Cardiac septum (tissue), 1 donor: ENCODE data around the gene GLTP. TPM values are rescaled to one million over a fixed set of nuclear protein-coding genes. Genes with fewer than 3 reads are reported as not detected.
"Not testable (repeated sequence)": the region's sequence is repeated elsewhere in the genome, so short reads cannot be mapped to it uniquely, and the experiment has no call there.

Experiments
- DNase-seq: peaks from one replicate; pipeline ENCODE4 v3.0.0-alpha.2; 2020; ENCODE audit warnings: low spot score
- intact Hi-C: fragments of 100-400 bp; cut with DNase I; formaldehyde crosslinking; loops from one replicate; pipeline ENCODE4 v1.14.0; 2022
- total RNA-seq: library from RNA; stranded (reverse); fragmentation: NEBNext Ultra II Directional; extraction: Animal tissue kit (Norgen Biotek cat#: 25700); gene quantifications from one replicate; pipeline ENCODE4 v1.2.1, GENCODE V29; 2021
- donor health status: DM: no; HTN: no; CAD: no.

Gene GLTP
- total RNA-seq, 1 donor from 2014 or later: 23.3 TPM

DNA sequence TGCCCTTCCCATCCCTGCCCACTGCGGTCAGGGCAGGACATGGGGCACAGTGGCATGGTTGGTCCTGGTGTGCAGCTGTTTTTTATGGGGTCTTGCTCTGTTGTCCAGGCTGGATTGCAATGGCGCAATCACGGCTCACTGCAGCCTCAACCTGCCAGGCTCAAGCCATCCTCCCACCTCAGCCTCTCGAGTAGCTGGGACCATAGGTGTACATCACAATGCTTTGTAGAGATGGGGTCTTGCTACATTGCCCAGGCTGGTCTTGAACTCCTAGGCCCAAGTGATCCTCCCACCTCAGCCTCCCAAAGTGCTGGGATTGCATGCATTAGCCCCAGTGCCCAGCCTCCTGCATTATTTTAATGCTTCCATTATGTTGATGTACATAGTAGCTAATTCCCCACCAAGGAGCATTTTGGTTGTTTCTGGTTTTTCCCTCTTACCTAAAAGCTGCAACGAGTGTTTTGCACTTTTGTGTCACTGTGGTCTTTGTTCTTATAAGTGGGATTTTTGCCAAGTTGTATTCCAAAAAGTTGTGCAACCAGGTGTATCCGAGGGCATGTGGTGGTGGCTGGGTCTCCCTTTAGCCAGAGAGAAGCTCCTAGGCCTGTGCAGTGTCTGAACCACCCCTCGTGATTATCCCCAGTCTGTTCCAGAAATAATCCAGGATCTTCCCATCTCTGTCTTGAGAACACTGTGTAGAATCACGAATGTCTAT lies 30.1 kb upstream of the GLTP start:
- intact Hi-C loops: no loop called here
- DNase-seq: no peak

DNA sequence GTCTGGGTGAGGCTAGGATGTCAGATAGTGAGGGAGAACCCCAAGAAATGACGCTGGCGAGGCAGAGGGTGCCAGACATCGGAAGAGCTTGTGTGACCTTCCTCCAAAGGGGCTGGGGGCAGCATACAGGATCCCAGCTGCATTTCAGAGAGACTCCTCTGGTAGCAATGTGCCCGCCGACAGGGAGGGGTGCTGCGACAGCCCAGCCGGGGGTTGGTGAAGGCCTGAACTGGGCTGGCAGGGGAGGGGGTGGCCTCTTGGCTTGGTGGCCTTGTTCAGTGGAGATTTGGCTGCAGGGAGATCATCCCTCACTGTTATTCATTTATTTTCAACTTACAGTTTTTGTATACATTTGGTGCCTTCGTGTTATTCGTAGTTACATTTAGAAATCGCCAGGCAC lies 25.0 kb upstream of the GLTP start:
- intact Hi-C loops: no loop called here
- no peak for DNase-seq

DNA sequence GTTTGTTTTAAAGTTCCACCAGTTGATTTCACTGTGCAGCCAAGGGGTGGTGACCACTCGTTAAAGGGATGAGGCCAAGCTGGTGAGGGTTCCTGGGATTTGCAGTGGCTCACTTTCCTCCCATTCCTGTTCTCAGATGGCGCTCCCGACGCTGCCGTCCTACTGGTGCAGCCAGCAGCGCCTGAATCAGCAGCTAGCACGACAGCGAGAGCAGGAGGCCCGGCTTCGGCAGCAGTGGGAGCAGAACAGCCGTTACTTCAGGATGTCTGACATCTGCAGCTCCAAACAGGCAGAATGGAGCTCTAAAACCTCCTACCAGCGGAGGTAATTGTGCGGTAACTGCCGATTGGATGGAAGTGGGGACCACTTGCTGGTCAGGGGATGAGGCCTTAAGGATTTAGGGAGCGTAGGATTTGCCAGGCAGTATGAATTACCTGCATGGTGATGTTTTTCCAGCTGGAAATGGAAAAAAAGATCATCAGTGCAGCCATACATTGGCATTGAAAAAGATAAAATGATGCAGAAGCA lies 22.6 kb upstream of the GLTP start:
- no peak for DNase-seq
- intact Hi-C loops: loop anchor here (5.0 kb wide), 1 partner anchor 94 kb away; the partner anchor contains the start of genes ANKRD13A and GIT2

DNA sequence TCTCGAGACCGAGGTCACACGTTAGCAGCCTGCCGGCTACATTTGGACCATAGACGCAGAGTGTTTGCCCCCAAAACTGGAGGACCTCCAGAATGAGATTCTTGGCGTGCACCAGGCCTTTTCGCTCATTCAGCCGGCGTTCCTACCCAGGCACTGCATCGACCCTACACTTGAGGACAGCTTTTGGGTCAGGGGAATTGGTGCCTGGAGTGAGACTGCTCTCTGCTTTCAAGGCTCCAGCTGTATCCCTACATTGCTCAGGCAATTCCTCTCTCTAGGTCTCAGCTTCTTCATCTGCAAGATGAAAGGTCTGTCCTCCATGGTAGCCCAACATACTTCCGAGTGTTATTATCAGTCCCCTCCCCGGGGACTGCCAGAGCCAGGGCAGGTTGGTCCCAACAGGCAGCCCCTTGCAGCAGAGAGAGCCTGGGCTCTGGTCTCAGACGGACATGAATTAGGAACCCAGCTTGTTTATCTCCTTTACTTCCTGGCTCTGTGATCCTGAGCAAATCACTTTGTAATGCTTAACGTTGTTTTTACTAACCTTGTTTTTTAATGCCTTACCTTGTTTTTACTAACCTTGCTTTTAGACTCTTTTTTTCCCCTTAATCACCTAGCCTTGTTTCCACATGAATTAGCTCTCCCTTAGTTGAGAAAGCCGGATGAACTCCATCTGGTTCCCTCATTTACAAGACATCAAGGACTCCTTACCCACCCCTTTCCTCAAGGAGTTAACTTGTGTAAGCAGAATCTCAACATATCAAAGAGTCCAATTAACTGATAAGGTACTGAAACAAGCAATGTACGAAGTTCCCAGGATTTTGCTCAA lies 20.6 kb upstream of the GLTP start:
- no peak for DNase-seq
- intact Hi-C loops: loop anchor here (5.0 kb wide), 1 partner anchor 96 kb away; the partner anchor contains the start of genes ANKRD13A and GIT2

DNA sequence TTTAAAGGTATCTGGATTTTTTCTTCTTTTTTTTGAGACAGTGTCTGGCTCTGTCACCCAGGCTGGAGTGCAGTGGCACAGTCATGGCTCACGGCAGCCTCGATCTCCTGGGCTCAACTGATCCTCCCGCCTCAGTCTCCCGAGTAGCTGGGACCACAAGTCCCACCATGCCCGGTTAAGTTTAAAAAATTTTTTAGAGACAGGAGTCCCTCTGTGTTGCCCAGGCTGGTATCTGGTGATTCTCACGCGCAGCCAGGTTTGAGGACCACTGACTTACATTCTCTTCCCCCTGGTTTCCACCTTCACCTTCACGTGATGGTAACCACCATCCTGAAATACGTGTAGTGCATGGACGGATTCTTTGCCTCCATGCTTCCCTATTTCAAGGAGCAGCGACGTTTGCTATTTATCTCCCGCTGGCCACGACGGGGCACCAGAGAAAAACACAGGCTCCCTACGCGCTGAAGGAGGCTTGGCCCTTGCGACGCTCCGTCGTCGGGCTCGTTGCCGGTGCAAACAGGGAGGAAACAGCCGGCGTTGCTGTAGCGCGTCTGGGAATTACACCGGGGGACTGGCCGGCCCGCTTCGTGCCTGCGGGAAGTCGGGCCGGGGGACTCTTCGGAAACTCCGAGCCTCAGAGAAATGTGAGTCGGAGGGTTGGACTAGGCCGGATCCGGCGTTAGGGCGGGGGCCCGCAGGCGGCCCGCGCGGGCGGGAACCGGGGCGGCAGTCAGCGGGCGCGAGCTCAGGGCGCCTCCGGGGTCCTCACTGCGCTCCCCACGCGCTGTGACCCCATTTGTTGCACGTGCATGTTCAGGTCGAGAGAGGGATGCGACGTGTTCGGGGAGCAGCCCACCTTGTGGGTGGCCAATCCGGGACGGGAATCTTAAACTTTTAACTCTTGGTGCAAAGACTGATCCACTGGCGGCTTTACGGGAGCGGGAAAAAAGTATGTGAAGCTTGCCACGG lies 19.7 kb upstream of the GLTP start, which contains the start of gene TCHP:
TCHP (plus strand) TSS at position 492 of the 969 bp plus-strand sequence. CDS start 2,753 bp downstream, outside the sequence.
- DNase-seq: peak; percentile 94
- intact Hi-C loops: loop anchor here (5.0 kb wide), 1 partner anchor 97 kb away; the partner anchor contains the start of genes ANKRD13A and GIT2

DNA sequence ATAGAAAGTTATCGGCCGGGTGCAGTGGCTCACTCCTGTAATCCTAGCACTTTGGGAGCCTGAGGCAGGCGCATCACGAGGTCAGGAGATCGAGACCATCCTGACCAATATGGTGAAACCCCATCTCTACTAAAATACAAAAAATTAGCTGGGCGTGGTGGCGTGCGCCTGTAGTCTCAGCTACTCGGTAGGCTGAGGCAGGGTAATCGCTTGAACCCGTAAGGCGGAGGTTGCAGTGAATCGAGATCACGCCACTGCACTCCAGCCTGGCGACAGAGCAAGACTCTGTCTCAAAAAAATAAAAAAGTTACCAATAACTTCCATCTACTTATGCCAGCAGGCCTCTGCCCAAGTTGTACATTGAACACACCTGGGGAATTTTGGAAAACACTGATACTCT lies 19.0 kb upstream of the GLTP start:
- intact Hi-C loops, DNase-seq: not testable (repeated sequence)

DNA sequence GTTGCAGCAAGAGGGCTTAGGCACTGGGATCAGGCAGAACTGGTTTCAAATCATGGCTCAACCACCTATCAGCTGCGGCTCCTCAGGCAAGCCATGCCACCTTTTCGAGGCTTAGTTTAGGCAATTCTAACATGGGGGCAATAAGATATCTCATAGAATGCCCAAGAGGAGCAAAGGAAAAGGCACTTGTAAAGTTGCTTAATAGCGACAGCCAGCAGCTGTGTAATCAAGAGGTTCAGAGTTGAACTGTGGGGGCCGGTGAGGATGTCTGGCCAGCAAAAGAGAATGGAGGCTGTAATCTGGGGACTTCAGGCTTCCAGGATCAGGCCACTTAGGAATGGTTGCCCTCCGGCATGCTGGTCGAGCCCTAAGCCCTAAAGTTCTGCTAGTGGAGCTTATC lies 16.7 kb upstream of the GLTP start:
- intact Hi-C loops: no loop called here
- no peak for DNase-seq

DNA sequence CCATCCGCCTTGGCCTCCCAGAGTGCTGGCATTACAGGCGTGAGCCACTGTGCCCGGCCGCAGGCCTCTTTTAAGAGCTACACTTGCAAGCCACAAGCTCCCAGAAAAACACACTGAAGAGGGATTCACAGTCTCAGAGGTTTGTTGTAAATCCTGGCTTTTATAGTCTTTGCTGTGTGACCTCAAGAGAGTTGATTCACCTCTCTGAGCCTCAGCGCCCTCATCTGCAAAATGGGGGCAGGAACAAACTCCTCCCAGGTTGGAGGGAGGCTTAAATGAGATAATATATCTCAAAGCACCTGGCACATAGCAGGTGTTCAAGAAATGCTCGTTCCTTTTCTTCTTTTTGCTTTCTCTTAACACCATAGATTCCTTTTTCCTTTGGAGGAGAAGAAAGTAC lies 15.8 kb upstream of the GLTP start:
- no peak for DNase-seq
- intact Hi-C loops: no loop called here

DNA sequence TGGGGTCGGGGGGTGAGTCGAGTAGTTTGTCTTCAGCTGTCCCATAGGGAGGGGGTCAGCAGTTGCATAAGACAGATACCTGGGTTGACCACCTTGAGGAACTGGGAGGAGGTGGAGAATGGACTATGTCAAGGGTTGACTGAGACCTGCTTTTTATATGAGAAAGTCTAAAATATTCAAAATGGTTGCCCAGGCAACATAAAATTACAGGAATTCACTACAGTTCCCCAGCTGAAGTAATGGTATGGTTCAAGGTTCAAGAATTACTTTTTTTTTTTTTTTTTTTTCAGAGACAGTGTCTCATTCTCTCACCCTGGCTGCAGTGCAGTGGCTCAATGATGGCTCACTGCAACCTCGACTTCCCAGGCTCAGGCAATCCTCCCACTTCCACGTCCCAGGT lies 14.6 kb upstream of the GLTP start:
- intact Hi-C loops: no loop called here
- no peak for DNase-seq

DNA sequence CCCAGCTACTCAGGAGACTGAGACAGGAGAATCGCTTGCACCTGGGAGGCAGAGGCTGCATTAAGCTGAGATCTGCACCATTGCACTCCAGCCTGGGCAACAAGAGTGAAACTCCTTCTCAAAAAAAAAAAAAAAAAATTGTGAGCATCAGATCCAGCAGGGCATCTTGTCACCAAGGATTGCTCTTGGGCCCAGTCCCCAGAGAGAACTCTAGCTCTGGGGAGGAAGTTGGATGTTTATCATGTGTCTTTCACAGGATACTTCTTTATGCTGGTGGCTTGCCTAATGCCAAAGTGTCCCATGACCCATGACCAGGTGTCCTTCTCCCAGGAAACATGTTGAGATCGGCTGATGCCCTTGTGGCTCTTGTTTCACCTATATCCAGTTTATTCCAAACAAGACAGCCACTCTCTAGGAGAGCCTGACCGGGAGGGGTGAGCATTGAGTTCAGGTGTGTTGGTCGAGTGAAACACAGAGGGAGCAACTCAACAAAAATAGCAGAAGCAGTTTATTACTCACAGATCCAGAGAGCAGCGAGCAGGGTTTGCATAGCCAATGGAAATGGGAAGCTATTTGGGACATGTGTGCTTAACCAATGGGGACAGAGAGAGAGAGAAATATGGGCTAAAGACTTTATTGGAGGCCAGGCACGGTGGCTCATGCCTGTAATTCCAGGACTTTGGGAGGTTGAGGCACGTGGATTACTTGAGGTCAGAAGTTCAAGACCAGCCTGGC lies 13.1 kb upstream of the GLTP start:
- DNase-seq: no peak
- intact Hi-C loops: no loop called here

DNA sequence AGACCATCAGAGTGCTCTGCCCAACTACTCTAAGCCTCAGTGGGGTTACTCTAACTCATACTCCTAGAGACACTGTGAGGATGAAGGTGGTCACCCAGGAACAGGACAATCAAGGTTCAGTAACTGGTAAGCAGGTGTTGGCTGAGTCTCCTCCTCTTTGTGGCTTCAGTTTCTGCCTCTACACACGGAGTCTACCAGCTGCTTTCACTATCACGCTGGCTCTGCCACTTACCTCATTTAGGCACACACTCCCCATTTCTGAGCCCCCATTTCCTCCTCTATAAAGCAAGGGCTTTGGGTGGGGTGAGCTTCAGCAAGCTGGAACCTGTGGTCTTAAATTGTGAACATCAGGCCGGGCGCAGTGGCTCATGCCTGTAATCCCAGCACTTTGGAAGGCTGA lies 12.4 kb upstream of the GLTP start:
- DNase-seq: no peak
- intact Hi-C loops: no loop called here

DNA sequence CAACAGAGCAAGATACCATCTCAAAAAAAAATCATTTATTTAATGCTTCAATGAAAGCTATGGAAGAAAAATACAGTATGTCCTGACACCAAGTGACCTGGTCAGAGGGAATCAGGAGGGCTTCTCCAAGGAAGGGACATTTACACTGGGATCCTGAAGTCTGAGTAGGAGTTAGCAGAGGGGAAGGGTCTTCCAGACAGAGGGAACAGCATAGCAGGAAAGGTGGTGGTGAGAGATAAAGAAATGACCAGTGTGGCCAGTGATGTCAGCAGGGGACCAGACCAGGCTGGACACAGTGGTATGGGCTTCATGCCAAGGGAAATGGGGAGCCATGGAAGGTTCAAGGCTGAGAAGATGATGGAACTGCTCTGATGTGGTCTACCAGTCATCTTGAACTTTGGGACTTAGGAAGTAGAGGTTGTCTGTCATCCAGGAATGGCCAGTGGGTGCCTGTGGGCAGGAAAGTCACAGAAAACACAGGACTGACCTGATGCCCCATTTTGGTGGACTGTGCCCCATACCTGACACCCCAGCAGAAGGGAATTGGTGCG lies 11.9 kb upstream of the GLTP start:
- intact Hi-C loops: no loop called here
- no peak for DNase-seq

DNA sequence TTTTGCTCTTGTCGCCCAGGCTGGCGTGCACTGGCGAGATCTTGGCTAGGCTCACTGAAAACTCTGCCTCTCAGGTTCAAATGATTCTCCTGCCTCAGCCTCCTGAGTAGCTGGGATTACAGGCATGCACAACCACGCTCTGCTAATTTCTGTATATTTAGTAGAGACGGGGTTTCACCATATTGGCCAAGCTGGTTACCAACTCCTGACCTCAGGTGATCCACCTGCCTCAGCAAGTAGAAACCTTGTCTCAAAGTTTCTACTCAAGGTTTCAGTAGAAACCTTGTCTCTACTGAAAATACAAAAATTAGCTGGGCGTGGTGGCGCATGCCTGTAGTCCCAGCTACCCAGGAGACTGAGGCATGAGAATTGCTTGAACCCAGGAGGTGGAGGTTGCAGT lies 11.4 kb upstream of the GLTP start:
- DNase-seq, intact Hi-C loops: not testable (repeated sequence)

DNA sequence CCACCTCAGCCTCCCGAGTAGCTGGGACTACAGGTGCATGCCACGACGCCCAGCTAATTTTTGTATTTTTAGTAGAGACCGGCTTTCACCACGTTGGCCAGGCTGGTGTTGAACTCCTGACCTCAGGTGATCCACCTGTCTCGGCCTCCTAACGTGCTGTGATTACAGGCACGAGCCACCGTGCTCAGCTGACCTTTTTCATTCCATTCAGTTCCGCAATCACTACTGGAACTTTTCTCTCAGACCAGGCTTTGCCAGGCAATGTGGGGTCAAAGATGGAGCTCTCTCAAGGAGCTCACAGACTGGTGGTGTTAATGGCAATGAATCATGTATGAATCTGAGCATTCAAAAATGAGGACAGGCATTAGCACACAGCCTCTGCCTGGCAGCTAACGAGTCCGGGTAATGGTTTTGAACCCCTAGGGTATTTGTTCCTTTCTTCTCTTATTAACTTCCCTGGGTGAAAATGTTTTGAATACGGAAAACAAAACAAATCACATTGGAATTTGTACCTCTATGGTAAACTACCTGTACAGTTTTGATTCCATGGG lies 10.4 kb upstream of the GLTP start:
- DNase-seq: no peak
- intact Hi-C loops: no loop called here

DNA sequence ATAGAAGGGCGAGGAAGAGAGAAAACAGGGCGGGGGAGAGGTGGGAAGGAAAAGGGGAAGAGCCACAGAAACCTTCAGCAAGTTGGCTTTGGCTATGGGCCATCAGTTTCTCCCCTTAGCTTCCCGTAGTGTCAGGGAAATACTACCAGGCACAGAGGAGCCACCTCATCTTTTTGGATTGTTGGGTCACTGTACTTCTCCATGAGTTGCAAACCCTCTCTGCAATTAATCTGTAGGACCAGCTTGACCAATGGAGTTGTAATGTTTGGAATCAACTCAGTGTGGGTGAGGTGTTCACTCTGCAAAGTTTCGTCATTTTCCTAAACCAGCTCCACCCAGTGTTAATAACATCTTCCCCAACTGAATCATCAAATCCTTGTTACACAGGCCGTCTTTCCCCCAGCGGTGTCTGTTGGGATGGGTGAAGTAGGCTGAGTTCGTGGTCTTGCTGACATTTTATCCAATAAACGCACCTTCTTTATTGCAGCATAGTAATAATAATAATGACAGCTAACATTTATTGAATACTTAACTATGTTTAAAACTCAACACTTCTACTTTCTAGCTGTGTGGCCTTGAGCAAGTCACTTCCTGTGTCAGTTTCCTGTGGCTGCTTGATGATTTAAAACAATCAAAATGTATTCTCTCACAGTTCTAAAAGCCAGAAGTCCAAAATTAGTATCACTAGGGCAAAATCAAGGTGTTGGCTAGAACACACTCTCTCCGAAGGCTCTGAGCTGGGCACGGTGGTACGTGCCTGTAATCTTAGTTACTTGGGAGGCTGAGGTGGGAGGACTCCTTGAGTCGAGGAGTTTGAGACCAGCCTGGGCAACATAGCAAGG lies 8.1 kb upstream of the GLTP start:
- no peak for DNase-seq
- intact Hi-C loops: no loop called here

DNA sequence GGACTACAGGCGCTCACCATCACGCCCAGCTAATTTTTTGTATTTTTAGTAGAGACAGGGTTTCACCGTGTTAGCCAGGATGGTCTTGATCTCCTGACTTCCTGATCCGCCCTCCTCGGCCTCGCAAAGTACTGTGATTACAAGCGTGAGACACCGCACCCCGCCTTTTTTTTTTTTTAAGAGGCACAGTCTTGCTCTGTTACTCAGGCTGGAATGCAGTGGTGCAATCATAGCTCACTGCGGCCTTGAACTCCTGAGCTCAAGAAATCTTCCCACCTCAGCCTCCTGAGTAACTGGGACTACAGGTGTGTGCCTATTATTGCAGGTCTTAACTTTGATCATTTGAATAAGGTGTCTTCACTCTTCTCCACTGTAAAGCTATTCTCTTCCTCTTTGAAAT lies 5.3 kb upstream of the GLTP start:
- intact Hi-C loops: no loop called here
- DNase-seq: no peak

DNA sequence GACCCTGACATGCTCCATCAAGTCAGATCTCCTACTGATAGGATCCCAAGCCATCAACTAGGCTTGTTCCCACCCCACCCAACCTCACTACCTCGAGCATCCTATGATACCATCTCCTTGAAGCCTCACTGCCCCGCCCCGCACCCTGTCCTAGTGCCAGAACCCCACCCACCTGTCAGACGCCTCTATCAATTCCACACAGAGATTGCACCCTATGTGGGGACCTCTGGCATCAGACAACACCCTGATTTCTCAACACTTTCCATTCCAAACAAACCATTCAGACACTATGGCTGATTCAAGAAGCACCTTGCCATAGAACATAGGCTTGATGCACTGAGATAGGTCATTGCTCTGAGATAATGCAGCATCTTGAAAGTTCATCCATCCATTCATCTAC lies 3.1 kb upstream of the GLTP start:
- intact Hi-C loops: no loop called here
- no peak for DNase-seq
